OCI-LY7 (cell line): ENCODE data around the gene TTF2.

Experiments used
- CTCF ChIP-seq: fragments of 200-600 bp; sonication (generic); conservative IDR thresholded peaks from 2 replicates; pipeline ENCODE4 v1.5.1; 2014; ENCODE audit warnings: mild to moderate bottlenecking, antibody characterized with exemption, low read length, moderate library complexity, mixed read lengths
- EZH2phosphoT487 ChIP-seq: fragments of 200-600 bp; sonication (generic); IDR thresholded peaks from 2 replicates; pipeline ENCODE4 v1.6.1; 2018; ENCODE audit warnings: low read depth, borderline replicate concordance, mild to moderate bottlenecking, mixed run types, antibody characterized with exemption, low read length, moderate library complexity, mixed read lengths

DNA sequence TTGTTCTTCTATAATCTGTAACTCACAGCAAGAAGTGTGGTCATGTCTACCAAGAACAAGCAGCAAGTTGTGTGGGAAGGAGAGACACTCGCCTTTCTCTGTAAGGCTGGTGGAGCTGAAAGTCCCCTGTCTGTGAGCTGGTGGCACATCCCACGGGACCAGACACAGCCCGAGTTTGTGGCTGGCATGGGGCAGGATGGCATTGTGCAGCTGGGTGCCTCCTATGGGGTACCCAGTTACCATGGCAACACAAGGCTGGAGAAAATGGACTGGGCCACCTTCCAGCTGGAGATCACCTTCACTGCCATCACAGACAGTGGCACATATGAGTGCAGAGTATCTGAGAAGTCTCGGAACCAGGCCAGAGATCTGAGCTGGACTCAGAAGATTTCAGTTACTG, 43.1 kb upstream of the TTF2 start:
- no peak for TF ChIP-seq CTCF
- no peak for TF ChIP-seq EZH2phosphoT487
